Inflammatory macrophage (primary cell): ENCODE results near the gene CDK11A.
A peak's percentile ranks its signal among the peaks of the same experiment; 100 is the strongest.
"Not testable (repeated sequence)": the region's sequence is repeated elsewhere in the genome, so short reads cannot be mapped to it uniquely, and the experiment has no call there.

ENCODE experiments used
- DNase-seq, 2 donors: peaks; one replicate each; pipeline ENCODE4 v3.0.0-alpha.2; 2020 to 2022

Gene CDK11A

DNA sequence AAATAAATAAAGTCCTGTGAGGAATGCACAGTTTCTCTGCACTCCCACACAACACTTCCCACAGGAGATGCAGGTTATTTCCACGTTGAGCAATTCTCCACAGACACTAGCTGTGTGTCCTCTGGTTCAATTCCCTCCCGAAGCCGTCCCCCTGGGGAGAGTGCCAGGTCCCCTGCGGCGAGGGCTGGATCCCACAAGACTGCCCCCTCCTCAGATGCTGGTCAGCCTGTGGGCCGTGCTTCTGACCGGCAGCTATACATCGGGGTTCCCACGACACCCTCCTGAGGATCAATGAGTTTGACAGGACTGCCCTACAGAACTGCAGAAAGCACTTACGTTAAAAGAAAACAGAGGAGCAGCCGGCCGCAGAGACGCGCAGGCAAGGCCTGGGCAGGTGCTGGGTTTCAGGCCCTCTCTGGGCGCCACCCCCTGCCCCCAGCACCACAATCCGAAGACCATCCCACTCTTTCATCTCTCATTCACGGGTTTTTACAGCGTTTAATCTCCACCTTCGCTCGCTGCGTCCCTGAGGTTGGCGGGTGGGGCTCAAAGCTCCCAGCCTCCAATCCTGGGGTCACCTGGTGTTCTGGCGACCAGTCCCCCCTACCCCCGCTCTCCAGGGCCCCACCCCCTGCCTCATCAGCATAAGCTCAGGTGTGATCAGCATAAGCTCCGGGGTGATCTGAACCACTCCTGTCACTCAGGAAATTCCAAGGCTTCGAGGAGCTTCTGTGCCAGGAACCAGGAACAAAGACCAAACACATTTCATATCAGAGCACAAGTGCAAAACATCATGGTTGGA, 40.9 kb downstream of the CDK11A start:
- no peak for DNase-seq

- no peak for DNase-seq
Measured at GRCh38 chr1:1680912-1681273, 43.3 kb downstream of the CDK11A start.

DNA sequence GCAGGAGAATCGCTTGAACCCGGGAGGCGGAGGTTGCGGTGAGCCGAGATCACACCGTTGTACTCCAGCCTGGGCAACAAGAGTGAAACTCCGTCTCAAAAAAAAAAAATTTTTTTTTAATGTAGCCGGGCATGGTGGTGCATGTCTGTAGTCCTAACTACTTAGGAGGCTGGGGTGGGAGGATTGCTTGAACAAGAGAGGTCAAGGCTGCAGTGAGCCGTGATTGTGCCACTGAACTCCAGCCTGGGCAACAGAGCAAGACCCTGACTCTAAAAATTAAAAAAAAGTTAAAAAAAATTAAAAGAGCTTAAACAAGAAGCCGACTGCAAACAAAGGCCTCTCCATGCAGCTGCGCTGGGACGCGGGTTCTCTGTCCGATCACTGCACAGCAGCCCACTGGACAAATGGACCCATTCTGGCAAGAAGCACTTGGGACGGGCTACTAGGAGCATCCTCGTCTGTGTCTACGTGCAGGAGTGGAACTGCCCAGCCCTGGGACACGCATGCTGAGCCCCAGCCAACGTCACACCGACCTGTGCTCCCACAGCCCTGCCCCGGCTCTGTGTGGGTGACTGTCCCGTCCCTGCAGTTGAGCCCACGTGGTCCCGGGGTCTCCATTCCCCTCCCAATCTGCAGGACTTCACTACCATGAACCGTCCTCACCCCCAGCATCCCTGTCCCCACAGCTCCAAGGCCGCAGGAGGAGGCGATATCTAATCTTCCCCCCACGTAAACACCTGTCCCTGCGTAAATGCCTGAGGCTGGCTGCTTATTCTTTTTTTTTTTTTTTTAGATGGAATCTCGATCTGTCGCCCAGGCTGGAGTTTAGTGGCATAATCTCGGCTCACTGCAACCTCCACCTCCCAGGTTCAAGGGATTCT, 43.9 kb downstream of the CDK11A start:
- no peak for DNase-seq

DNA sequence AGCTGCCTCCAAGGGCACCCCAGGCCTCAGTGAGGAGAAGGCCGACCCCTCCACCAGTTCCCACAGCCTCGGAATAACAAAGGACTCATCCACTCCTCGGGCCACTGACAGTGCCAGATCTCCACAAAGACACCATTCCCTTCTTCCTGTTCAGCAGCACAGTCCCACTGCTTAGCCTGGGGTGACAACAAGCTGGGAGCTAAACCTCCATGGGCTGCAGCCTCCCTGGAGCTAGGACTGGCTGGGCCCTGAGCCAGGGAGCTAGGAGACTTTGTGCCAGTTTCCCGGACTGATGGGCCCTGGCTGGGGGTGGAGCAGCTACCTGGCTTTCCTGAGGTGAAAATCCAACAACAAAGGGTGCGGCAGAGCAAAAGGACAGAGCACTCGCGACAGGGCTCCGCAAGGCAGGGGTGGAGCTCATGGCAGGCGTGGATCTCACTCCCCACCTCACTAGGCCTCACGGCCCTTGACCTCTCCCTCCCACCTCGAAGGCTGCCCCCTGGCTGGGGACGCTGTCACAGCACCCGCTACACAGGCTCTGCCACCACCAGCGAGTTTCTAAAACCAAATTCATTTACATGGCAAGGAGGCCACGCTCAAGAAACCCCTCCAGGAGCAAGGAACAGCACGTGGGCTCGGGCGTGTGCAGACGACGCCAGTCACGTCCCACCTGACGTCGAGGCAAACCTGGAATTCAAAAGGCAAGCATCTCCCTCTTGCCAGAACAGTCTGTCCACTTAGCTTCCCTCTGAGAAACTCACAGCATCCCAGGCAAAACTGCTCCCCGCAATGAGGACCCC, 45.4 kb downstream of the CDK11A start:
- no peak for DNase-seq

DNA sequence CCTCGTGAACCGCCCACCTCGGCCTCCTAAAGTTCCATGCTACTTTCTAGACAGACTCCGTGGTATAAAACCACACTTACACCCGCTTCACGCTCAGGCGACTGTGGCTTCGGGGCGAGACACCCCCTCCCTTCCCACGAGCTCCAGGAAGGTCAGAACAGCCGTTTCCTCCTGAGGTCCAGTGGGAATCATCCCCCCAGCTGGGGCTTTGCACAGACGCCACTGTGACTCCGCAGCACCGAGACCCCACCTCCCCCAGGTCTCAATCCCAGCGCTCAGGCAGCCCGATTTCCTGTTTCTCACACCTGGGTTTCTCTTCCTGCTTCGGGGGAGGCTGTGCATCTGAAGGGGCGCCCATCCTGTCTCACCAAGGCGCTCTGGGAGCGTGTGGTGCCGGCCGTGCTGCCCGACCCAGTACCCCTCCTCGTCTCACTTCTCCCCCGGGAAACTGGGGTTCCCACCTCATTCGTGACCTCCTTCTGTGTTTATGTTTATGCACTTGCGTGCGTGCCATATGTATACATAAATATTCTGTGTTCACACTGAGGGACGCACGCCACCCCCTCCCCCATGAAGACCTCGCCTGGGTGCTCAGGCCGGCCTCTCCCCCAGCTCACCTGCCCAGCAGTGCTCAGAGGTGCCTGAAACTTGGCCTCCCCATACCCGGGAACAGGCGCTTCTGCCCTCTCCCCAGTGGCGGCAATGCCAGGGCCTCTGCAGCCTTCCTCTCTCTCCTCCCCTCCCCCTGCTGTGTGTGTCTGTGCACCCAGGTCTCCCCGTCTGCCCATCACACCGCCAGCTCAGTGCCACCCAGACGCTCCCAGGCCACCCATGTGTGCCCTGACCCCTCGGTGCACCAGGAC, 46.2 kb downstream of the CDK11A start:
- DNase-seq = no peak

GRCh38 chr1:1676087-1676486, 48.1 kb downstream of the CDK11A start:
- not testable (repeated sequence) for DNase-seq

DNA sequence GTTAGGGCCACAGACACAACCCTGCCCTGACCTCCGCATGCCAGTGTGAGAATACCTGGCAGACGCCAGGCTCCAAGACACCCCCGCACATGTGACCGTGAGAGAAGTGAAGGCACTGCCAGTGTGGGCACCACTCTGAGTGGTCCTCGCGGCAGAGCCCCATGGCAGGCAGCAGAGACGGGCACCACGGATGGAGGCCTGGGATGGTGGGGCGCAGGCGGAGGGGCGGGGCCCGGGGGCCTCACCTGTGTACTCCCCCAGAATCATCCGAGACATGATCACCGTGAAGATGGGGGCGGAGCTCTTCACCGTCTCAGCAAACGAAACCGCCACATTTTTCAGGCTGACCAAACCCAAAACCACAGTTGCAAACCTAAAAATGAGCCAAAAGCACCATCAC, 48.9 kb downstream of the CDK11A start:
- DNase-seq = not testable (repeated sequence)

GRCh38 chr1:1674806-1675205, 49.4 kb downstream of the CDK11A start:
- DNase-seq = not testable (repeated sequence)

DNA sequence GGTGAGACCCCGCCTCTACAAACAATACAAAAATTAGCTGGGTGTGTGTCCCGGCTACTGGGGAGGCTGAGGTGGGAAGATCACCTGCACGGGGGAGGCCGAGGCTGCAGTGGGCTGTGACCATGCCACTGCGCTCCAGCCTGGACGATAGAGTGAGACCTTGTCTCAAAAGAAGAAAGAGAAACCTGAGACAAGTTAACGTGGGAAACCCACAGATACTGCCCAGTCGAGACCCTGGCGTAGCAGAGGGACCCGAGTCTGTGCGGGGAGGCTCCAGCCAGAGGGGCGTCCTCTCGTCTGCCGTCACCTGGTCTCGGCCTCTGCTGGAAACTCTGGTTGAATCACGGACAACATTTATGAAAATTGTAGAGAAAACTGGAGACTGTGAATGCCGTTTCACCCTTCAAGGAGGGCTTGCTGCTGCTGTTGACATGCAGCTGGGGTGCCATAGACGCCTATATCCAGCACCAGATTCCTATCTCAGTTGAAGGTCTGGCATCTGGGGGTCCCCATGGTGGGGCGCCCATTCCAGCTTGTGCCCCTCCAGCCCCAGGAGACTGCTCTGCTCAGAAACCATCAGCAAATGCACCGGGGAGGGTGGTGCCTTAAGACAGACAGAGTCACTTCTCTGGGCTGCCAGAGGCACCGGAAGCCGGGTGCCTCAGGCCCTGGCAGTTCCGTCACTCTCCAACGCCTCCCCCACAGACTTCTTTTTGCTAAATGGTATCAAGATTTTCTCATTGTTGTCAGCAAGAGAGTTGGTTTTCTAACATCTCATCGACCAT, 51.8 kb downstream of the CDK11A start:
- no peak for DNase-seq

DNA sequence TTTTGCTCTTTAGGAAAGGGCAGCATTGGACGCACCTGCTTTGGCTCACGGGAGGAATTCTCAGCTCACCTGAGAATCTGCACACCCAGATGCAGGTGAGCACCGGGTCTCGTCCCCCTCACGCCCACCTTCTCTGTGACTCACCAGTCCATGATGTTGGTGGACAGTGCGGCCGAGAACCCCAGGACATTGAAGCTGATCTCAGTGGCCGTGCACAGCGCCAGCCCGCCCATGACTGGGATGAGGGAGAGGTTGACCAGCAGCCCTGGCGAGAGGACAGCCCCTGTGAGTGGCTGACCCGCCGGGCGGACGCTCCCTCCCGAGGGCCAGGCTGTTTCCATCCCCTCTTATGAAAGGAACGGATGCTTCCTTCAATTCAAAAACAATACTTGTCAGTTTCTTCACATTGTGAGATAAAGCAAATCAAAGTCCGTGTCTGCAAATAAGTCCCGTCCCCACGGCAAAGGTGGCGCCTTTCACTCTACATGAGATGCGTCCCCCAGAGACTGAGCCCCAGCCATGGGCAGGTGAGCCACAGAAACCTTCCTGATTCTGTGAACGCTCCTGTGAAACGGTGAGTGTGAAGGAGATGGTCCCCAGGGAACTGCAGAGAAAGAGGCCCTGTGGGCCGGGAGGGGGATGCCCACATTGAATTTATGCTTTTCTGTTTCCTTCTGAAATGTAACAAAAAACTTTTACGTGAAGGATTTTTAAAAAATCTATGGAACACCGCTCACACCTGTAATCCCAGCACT, 52.6 kb downstream of the CDK11A start:
- no peak for DNase-seq

DNA sequence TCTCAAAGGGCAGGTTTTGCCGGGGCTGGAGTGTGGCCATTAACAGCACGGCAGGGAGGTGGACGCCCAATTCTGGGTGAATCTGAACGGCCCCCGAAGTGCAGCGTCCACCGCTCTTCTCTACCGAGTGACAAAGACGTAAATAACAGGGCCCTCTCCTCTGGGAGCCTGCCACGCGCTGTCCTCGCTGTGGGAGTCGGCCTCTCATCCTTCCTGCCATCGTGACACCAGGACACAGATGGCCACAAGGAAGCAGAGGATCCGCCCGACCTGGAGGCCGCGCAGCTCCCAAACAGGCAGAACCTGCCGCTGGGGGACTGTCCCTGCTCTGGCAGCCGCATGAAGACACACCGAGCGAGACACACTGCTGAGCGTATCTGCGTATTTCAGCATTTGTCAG, 53.3 kb downstream of the CDK11A start:
- no peak for DNase-seq

DNA sequence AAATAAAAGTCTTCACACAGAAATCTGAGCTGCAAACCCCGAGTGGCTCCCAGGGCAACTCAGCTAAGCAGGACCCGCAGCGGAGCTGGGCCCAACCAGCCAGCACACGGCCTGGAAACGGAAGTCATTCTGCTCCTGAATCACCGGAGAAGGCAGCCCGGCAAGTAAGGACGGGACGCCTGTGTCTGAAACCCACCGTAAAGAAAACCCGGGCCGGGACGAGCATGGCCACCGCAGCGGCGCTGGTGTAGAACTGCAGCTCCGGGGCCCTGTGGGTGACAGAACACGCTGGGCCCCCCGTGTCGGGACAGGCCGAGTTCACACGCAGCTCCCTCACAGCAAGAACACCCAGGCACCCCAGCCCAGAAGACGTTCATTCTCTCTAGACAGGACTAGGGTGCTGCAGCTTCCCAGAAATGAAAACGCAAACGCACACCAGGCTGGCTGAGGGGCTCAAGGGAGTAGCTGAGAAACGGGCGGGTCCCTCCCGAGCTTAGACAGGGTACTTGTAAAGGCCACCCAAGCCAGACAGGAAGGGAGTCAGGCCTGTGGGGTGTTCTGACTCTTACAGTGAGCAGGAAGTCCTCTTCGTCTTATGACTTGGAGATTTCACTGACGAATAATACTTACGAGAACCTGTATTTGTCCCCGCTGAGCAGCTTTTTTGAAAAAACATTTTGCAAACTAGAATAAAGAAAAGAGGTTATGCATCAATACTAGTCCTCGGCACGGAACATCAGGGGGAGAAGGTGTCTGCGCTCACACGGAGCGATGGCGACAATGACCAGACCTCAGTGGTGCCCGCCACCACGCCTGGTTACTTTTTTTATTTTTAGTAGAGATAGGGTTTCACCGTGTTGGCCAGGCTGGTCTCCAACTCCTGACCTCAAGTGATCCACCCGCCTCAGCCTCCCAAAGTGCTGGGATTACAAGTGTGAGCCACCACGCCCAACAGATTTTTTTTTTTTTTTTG, 54.4 kb downstream of the CDK11A start:
- no peak for DNase-seq

GRCh38 chr1:1666526-1666925, 57.6 kb downstream of the CDK11A start:
- no peak for DNase-seq

- peak; percentile 3 to 28 for DNase-seq
Measured at GRCh38 chr1:1665815-1666251, 58.3 kb downstream of the CDK11A start.

DNA sequence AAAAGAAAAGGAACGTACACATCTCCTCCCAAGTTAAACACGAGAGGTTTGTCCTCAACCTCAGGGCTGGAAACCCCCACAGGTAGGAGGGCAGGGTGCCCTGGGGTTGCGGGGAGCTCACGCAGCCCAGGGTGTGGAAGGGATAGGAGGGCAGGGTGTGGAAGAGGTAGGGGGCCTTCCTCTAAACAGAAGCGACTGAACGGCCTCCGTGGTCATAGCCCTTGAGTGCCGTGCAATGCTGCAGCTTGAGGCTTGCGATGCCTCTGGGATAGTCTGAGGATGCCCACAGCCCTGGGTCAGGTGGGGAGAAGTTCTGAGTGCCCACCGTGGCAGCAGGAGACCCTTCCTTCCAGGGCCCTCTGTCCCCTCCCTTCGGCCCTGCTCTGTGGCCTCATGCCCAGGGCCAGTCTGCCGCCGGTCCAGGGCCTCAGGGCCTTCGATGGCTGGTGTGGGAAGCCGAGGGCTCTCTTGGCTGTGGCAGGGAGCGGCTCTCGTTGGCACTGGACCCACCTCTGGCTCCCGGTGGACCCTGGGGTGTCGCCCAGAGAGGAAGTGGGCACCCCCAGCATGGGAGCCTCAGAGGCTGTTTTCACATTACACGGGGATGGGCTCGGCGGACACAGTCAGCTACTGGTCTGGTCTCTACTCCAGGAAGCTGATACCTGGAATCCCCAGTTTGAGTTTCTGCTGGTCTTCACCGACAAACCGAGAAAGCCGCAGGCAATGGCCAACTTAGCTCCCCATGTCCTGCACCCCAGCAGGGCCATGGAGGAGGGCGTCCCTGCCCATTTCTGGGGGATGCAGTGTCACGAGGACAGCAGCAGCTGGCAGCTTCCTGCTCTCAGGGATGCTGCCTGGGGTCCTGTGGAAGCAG, 59.0 kb downstream of the CDK11A start:
- no peak for DNase-seq

GRCh38 chr1:1664318-1664717, 59.8 kb downstream of the CDK11A start:
- DNase-seq = not testable (repeated sequence)

- DNase-seq = not testable (repeated sequence)
Measured at GRCh38 chr1:1662830-1663560, 61.2 kb downstream of the CDK11A start.
